NCI-H2081 treated with DMSO at 0.1 percent for 48 hours (cell line): ENCODE measurements around the gene SUPT6H.

ENCODE experiments used
- DNase-seq: peaks from one replicate; lab custom pipeline; 2025; lab: John Stamatoyannopoulos, UW

SUPT6H gene

DNA sequence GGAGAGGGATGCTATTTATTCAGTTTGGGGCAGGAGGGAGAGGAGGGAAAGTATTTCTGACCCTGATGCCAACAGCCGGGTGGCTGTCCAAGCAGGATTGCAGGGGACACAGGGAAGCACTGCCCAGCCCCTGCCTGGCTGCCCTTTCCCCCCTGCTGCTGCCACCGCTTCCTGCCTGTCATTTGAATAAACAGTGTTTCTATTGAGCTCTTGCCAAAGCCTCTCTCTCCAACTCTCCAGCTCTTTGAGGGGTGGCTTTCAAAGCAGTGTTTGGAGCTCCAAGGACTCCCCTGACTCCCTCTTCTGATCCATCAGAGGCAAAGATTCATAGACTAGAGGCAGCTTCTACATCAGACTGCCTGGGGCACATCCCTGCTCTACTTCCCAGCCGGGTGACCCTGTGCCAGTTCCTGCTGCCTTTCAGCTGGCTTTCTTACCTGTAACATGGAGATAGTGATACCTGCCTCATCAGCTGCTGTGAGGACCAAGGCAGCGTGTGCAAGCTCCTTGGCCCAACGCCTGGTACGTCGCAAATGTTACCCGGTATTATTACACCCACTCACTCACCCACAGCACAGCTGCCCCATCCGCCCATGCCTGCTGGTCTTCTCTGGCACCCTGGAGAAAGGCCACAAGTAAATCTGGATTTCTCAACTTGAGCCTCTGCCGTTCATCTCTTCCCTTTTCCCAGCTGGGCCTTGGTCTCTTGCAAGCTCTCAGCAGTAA lies 40.2 kb downstream of the SUPT6H start:
- no peak for DNase-seq

DNA sequence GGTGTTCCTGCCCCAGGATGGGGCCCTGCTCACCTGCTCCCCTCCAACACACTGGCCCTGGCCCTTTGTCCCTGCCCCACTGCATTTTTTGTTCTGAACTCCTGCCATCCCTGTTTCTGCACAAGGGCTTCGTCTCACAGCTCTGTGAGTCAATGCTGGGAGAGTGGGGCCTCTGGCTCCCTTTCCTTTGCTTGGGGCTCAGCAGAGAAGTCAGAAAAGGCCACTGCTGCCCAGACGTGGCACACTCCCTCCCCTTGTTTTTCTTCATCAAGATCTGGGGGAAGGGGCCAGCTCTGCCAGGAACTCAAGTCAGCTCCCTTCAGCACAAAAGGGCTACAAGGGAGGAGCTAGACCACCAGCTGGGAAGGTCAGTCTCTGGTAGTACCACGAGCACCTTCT lies 40.7 kb downstream of the SUPT6H start:
- no peak for DNase-seq

DNA sequence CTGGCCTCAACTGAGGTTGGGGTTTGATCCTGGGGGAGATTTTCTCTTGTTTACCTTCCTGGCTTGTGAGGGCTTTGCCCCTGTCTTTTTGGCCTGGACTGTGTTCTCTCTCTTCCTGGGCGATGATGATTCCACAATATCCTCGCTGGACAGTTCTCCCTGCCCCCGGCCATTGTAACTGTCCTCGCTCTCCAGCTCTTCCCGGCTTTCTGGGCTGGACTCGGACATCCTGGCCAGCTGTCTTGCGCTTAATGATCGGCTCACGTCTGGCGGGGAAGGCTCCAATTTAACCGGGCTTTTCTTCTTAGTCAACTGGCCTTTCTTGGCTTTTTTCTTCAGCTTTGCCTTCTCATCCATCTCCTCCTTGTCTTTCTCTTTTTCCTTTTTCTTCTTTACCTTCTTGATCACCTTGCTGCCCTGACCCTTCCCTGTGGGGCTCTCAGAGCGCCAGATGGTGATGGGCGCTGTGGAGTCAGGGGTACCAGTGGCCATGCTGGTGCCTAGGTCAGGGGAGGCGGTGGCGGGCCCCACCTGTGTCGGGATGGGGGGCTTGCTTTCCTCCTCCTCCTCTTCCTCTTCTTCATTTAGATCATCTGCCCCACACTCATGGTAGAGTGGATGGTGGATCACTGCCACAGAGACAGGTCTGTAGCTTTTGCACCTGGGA lies 41.7 kb downstream of the SUPT6H start:
- no peak for DNase-seq

DNA sequence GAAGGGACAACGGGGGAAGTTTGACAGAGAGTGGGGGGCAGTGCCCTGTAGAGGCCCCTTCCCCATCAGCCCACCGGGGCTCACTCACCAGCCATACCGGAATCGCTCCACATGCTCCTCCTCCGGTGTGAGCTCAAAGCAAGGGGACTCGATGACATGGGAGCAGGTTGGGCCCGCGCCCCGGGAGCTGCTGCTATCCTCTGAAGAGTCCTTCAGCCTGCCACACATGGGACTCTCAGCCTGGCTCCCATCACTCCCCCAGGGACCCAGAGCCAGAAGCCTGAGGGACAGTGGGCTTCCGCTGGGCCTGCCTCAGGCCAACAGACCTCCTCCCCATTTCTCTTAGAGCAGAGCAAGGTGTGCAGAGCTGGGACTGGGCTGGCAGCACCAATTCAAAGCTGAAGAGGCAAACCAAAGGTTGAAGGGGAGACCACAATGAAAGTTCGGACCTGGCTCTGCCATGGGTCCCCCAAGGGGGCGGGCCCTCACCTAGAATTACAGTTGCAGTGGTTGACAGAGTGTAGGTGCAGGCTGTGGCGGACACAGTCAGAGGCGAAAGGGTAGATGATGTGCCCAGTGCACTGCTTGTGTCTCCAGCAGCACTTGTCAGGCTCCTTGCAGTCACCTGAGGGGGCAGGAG lies 42.3 kb downstream of the SUPT6H start:
- DNase-seq = no peak

DNA sequence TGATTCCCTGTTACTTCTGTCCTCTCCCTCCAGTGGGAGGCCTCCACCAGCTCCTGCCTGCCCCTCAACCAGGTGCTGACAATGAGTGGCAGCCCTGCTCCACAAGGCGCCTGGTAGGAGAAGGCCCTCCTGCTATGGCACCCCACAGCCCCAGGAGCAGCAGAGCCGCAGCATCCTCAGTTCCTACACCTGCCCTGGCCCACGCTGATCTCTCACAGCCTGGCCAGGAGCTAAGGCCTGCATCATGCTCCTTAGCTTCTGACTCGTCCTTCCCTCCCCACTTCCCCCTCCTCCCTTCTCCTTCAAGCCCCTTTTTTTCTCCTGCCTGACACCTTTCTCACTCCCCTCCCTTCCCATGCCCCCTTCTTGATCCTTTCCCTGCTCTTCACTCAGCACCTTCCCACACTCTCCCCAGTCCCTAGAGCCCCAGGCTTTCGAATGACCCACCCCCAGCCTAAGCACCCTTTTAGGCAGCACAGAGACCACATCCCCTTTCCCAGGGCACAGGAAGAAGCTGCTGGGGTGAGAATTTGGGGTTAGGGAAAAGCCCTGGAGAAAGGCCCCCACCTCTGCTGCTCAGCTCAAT lies 43.2 kb downstream of the SUPT6H start:
- no peak for DNase-seq

DNA sequence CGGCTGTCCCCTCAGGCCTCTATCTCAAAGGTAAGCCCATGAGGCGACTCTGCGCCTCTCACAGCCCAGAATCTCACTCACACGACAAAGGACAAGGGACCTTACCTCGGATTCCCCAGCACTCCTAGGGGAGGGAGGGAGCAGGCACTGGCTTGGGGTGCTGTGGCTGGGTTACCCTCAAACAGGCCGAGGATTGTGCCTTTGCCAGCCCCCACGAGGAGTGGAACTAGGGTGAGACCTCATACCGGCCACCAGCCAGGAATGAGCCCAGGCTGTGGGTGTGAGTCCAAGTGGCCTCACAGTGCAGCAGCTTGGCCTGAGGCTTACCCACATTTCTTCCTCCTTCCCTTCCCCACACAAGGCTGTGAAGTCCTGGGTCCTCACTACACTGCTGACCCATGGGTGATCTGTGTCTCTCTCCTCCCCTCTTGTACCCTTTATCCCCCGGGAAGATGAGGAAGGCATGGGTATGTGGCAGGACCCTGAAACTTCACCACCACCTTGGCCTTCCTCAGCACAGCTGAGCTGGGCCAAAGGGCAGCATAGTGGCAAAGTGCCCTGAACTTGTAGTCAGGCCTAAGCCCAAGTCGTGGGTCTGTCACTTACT lies 43.8 kb downstream of the SUPT6H start:
- DNase-seq = no peak

DNA sequence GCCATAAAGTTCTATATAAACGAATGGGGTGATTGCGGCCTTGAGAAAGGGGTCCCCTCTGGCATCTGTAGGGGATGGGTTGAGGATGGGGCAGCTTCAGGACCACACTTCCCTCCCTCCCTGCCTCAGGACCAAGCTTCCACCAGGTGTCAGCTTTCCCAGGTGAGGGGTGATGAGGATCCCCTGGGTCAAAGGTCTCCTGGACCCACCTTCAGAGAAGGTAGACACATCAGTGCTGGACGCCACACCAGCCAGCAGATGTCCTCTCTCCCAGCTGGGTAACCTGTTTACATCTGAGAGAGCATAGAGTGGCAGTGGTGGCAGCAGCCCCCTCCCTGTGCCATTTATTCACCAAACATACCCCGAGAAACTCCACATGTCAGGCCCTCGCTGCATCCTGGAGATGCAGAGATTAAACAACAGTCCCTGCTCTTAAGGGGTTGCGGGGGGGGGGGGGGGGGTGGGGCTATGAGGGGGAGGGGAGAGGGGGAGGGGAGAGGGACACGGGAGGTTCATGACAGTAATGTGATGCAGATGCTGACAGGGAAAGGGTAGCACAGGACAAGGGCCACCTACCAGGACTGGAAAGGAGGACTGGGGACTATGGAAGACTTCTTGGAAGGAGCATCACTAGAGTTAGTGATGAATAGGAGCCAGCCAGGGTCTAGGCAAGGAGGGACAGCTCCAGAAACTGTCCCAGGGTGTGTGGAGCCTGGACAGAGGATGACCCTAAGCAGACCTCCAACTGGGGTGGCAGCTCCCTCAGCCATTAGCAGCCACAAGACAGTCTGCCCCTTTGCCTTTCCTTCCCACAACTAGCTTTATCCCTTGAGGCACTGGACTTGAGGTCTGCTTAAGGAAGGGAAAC lies 44.7 kb downstream of the SUPT6H start:
- DNase-seq = no peak

DNA sequence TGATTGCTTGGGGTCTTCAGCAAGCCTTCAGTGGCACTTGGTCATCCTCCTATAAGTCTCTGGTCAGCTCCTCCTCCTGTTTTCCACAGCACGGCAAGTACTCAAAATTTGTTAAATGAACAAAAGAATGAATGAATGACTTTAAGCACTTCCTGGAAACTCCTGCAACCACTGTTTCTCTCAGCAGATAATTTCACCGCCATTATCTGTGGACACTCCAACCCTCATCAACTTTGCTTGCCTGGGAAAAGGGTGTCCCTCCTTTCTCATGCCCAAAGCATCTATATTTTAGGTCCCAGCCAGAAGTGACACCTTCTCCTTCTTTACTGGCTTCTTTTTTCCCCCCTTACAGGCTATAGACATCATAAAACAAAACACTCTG lies 45.3 kb downstream of the SUPT6H start:
- no peak for DNase-seq

DNA sequence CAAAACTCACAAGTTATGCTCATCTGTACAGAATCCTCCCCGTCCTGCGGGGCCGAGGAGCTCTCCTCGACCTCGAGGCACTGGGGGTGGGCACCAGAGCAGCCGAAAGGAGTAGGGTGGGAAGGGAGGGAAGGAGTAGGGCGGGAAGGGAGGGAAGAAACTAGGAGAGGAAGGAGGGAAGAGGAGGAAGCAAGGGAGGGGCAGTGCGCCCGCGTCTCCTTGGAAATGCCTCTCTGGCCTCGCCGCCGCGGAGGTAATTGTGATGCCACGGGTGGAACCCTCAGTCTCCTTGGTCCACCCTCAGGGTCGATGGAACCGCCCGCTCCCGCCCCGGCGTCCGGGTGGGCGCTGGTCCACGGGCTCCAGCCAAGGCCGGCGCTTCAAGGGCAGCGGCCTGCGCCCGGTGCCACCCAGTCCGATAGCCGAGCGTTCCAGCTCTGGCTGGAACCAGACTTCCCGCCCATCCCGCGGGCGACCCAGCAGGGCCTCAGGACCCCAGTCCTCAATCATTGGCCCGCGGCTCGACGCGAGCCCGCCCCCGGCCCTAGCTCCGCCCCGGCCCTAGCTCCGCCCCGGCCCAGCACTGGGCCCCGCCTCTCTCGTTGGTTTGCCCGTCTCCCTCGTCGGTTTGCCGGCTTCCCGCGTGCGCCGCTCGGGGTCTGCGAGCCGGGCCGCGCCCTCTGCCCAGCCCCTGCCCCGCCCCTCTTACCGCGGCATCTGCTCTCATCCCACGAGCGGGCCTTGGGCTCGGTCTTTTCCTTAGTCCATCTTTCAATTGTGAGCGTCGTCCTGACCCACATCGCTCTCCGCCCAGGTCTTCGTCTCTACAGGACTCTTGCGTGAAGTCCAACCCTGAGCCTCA lies 49.1 kb downstream of the SUPT6H start:
- DNase-seq = no peak

DNA sequence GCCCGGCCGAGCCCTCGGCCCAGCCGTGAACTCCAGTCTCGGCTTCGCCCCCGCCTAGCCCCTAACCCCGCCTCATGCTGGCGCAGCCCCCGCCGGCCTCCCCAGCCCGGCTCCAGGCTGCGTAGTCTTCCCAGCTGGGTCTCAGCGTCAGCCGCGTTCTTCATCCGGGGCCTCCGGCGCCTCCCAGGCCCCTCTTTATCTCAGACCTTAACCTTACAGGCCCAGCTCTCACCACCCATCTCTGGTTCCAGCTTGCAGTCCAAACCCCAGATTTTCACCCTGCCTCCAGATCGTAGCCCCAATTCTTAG lies 49.7 kb downstream of the SUPT6H start, which contains the start of gene PROCA1:
Gene PROCA1 (minus strand): TSS at position 166 of the 309 bp plus-strand sequence. CDS start 228 bp downstream, outside the sequence.
- no peak for DNase-seq

DNA sequence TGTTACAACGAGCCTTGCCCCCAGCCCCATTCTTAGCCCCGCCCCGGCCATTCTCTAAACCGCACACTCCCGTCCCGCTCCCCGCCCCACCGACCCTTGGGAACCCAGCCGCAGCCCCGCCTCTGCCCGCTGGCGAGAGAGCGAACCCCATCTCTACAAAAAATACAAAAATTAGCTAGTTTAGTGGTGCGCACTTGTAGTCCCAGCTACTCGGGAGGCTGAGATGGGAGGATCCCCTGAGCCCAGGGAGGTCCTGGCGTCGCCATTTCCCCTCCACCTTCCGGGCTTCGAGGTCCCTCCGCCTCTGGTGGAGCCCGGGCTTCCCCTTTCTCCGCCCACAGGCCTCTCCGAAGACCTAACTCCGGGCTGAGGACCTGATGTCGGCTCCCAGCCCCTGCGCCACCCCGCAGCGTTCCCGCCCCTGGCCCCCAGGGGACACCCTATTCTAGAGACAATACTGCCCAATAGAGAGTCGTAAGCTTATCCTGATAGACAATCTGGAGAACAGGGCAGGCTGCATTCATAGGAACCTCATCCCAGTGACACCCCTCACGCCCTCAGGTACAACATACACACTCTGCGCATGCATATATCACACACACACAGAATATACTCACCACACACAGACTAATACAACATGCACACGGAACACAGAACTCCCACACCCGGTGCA lies 50.2 kb downstream of the SUPT6H start:
- no peak for DNase-seq

DNA sequence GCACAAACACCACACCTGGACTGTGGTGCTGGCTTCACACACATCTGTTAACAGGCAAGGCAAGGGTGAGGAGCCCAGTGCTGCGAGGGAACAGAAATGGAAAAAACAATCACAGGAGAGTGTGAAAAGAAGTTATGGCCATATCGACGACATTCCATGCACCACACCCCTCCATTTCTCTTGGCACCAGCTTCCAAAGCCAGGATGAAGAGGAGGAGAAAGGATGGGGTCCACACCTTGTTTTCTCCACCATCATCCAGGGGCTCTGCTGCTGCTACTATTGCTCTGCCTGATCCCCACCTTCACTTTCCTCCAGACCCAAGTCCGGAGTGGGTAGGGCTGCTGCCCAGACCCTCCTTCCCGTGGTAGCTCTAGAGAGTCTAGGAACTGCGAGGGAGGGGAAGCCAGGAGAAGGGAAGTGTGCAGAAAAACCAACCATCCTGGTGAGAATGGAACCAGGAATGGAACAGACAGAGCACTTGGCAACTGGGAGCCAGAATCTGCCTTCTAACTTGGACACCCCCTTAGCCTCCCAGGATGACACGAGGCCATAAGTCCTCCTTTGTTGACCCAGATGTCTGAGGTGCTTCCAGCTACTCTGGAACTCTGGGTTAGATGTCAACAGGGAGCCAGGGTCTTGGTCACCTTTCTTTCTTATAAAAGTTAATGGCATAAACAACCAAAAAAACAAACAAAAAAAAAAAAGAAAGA lies 50.9 kb downstream of the SUPT6H start:
- DNase-seq = no peak

DNA sequence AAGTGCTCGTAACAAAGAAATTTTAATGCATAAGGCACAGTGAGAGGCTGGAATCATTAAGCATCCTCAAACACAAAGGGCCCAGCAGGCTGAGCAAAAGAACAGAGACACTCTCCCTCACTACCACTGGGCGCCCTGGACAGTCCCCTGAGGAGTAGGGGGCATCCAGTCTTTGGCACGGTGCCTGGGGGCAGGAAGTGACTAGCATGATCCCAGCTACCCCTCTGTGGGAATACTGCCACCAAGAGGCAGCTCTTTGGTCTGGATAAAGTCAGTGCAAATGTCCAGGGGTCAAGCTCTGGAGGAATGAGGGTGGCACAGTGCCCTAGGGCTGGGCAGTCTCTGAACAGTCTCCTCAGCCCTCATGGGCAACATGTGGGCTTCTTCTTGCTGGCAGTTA lies 52.3 kb downstream of the SUPT6H start:
- no peak for DNase-seq

DNA sequence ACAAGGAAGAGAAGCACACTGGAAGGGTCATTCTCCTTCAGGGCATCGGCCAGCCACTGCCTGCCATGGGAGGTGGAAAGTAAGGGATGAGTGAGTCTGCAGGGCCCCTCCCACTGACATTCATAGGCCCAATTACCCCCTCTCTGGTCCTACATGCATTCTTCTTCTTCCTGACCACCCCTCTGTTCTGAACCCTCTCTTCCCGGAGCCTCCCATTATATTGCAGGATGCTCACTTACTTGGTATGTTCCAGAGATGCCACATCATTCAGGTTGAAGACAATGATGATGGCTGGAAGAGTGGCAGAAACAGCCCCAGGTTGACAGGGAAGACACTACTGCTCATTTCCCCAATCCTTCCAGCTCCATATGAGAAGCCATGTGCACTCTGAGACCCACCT lies 53.2 kb downstream of the SUPT6H start:
- DNase-seq = no peak

DNA sequence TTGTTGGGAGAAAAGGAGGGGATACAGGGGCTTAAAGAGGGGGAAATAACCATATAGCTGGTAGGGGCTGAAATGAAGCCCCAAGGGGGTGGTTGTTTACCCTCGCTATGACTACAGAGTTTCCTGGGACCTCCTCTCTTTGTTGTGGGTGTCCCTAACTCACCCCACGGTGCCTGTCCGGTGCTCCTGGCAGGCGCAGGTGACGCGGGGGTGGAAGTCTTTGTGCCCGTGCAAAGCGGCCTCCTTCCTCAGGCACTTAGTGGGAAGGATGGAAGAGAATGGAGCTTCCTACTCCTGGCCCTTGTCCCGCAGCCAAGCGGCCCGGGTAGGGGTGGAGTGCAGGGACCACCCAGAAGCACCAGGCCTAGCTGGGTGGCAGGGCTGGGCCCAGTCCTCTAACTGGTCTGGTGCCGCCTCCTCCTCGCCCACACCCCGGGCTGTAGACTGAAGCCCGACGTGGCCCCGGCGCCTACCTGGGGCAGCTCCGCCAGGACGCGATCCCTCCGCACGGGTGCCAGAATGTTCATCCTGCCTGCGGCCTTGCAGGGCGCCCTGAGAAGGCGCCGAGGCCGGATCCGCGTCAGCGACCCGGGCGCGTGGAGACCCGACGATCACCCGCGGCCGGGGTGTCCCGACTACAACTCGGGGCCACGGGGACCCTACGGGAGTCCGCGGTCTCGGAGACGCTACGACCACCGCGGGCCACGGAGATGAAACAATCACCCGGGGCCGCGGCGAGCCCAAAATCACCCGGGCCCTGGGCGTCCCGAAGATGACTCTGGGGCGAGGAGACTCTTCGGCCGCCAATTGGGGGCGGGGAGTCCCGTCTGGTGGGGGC lies 55.0 kb downstream of the SUPT6H start:
- no peak for DNase-seq

DNA sequence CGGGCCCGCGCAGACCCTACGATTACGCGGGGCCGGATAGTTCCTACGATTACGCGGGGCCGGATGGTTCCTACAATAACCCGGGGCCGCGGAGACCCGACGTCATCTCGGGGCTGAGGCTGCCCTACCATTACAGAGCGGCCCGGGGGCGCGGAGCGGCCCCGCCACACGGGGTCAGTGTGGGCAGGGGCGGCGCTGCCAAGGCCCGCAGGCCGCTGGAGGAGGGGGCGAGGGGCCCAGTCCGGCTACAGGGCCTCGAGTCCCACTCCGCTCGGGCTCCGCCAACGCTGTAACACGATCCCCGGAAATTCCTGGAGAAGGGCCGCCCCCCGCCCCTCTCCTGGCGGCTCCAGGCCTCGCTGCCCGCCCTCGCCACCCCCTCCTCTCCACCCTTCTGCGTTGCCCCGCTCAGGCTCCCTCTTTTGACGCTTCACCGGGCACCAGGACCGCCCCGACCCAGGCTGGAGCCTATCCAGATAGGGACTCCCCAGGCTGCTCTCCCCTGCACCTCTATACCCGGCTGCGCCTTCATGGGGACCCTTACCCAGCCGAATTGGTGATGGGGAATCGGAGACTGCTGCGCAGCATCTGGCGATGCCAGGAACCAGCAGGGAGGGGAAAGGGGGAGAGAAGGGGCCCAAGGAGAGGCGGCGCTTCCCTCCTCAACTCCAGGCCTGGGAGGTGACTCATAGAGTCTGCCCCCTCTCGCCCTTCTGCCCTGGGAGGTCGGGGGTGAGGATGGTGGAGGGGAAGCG lies 55.8 kb downstream of the SUPT6H start, which contains the start of gene RAB34:
Gene RAB34 (minus strand): TSS at position 291 of the 755 bp plus-strand sequence. CDS start 602 bp downstream, outside the sequence.
- DNase-seq = no peak

DNA sequence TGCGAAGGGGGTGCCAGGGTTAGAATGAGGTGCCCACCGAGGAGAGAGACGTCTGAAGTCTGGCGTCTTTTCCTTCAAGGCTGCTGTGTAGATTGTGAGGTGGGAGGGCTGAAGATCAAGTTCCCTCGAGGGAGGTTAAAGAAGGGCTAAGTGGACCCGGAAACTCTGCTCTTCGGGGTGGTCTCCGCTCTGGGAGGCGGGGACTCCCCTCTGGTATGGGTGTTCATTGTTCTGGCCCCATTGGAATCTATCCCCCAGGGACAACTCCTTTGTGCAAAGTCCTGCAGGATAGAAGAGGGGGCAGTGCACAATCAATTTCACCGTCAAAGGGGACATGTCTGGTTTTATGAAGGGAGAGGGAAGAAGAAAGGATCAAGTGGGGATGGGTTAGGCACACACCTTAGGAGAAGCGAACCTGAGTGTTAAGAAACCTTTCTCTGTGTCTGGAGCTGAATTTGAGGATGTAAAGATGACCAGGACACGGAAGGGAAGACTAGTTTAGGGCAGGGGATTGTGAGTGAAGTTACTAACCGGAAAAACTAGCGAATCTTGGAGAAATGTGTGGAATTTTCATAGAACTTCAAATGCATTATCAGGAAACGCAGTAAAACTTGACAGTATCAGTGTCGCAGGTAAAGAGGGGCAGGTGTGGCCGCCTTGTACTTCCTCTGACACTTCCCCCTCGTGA lies 56.5 kb downstream of the SUPT6H start:
- no peak for DNase-seq
